ENCODE measurements around the gene GRAMD2B.
A peak's percentile ranks its signal among the peaks of the same experiment; 100 is the strongest.
"Not testable (repeated sequence)": the region's sequence is repeated elsewhere in the genome, so short reads cannot be mapped to it uniquely, and the experiment has no call there.

GRAMD2B gene

DNA sequence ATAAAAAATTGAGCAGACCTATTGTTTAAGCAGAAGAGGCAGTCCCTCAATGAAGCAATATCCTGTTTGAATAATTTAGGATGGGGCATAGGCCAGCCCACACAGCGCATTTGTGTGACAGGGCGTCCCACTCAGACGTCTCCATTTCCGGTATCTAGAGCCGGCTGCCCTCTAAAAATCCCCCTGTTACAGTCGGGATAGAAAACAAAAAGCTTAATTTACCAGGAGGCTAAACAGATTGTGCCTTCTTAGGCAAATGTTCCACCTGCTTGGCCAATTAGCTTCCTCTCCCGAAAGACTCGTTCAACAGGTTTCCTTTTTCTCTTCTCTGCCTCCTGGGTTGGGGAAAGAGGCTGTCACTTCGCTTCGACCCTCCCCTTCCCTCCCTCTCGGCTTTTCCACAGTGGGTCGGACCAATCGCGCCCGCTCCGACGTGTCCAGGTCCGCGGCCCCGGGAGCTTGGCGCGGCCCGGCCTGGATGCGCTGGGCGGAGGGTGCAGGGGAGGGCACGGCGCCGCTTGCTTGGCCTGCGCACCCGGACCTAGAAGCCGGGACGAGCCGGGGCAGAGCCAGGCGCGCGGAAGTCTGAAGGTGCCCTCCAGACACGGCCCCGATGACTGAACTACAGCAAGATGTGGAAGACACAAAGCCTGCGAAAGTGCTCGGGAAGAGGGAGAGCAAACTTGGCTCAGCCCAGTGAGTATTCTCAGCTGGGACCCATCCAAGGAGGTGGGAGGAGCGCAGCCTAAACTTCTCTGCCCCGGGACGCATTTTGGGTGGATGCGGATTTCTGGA lies at the start of gene GRAMD2B:
TSS of gene GRAMD2B (plus strand) at position 416 of the 795 bp plus-strand sequence. CDS start at position 614, 198 bp downstream.
- peak; percentile 74 to 87 for DNase-seq

DNA sequence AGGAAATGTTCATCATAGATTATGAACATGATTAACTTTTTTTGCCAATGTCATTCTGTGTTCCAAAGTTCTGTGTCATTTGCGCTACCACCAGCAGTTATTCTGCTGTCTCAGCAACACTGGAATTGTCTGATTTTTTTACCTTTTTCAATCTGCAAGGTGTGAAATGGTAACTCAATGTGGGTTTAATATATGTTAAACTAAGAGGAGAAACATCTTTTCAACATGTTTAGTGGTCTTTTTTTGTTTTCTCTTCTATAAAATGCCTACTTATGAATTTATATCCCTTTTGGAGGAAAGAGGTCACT lies 49.1 kb upstream of the GRAMD2B start:
- DNase-seq = no peak

GRCh38 chr5:126376443-126376842 lies 46.8 kb upstream of the GRAMD2B start:
- no peak for DNase-seq

DNA sequence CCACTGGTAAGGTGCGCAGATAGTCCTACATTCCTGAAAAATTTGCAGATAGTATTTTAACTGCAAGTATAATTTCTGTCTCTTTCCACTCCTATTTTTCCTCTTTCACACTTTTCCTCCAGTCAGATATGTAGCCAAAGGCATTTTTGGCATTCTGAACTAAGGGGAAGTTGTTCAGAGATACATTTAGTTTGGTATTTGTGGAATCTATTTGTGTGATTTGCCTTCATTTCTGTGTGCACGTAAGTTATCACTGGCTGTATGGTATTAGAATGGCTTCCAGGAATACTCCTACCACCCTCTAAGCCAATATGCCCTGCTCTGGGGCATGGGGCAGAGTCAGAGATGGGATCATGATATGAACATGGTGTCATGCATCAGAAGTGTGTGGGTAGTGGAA lies 45.8 kb upstream of the GRAMD2B start:
- no peak for DNase-seq

DNA sequence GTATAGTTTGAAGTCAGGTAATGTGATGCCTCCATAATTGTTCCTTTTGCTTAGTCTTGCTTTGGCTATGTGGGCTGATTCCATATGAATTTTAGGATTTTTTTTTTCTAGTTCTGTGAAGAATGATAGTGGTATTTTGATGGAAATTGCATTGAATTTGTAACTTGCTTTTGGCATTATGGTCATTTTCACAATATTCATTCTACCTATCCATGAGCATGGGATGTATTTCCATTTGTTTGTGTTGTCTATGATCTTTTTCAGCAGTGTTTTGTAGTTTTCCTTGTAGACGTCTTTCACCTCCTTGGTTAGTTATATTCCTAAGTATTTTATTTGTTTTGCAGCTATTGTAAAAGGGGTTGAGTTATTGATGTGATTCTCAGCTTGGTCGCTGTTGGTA lies 42.9 kb upstream of the GRAMD2B start:
- not testable (repeated sequence) for DNase-seq

DNA sequence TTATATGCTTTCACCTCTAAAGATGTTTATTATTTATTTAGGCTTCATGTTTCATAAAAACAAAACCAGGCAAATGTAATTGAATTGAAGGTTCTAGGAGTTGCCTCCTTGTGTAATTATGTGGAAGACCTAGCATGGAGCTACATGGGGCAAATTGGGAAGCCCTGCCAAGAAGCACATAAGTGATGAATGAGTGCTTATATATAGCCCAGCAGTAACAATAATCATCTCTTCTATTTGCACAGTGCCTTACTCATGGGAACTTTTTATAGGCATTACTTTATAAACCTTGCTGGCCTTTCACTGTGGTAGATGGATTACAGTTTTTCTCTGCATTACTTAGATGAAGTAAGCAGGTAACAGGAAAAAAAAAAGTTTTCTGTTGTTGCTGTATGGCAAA lies 40.0 kb upstream of the GRAMD2B start:
- DNase-seq = no peak

DNA sequence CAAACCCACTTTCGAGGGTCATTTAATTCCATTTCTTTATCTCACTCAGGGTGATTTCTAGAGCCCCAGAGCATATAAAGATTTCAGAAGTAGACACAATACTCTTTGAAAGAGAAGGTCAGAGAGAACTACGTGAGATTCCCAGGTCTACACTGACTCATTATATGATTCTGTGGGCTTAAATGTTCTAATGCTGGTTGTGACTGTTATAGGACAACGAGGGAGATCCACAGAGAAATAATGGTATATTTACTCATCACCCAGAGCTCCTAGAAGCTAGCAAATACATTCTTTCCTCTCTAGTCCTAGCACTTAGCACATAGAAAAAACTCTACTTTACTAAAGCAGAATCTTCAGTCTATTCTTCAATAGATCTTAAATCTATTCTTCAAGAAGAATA lies 39.4 kb upstream of the GRAMD2B start:
- DNase-seq = no peak

DNA sequence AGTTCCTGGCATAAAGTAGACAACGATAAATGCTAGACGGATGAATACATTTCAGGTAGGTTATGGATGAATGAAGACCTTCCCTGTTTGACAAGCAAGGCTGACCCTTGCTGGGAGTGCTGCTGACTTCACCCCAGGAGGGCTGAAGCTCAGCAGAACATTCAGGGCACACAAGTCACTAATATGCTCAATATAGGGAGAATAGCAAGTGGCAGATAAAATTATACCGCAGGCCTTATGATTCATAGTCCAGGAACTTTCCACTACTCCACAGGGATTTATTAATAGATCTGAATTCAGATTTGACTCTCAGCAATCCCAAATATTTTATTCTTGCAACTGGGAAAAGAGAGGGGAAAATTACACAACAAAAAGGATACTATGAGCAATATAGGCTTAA lies 38.2 kb upstream of the GRAMD2B start:
- DNase-seq = no peak

GRCh38 chr5:126385524-126386502 lies 37.4 kb upstream of the GRAMD2B start:
- no peak for DNase-seq

DNA sequence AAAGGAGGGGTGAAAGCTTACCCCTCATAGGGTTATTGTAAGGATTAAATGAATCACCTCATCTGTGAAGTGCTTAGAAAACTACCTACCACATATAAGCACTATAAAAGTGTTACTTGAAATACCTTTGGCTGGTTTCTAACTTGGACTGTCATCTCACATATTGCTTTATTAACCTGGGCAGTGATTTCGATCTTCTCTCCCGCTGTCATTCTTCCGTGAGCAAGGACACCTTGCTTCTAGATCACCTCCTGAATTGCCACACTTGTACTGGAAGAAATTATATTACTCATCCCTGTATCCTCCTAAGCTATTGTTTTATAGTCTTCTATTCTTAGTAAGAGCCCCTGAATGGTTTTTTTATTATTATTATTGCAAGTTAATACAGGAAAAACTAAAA lies 34.0 kb upstream of the GRAMD2B start:
- DNase-seq = no peak

GRCh38 chr5:126390051-126390450 lies 33.2 kb upstream of the GRAMD2B start:
- no peak for DNase-seq

DNA sequence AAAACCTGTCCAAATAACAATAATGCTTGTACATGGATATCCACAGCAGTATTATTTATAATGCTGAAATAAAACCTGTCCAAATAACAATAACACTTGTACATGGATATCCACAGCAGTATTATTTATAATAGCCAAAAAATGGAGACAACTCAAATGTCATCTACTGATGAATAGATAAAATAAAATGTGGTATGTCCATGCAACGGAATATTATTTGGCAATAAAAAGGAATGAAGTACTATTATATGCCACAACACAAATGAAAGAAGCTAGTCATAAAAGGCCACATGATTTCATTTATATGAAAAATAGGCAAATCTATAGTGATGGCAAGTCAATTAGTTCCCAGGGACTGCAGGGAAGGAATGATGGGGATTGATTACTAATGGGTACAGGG lies 31.8 kb upstream of the GRAMD2B start:
- no peak for DNase-seq

GRCh38 chr5:126394211-126394788 lies 28.9 kb upstream of the GRAMD2B start:
- DNase-seq = no peak

DNA sequence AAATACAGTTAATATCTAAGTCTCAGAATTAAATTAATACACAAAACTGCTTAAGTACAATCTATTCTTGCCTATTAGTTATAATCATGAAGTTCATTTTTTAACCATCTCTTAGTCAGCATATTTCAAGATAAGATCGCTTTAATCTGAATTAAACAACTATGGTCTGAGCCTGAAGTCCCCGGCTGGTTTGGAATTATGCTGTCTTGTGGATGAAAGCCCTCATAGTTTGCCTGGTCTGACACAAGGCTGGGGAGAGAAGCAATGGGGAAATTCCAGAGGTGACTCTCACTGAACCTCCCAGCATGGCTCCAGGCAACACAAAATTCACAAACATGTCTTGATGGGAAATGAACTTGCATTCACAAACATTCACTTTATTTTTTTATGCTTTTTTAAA lies 28.0 kb upstream of the GRAMD2B start:
- no peak for DNase-seq

- no peak for DNase-seq
Measured at GRCh38 chr5:126395605-126396004, 27.6 kb upstream of the GRAMD2B start.

DNA sequence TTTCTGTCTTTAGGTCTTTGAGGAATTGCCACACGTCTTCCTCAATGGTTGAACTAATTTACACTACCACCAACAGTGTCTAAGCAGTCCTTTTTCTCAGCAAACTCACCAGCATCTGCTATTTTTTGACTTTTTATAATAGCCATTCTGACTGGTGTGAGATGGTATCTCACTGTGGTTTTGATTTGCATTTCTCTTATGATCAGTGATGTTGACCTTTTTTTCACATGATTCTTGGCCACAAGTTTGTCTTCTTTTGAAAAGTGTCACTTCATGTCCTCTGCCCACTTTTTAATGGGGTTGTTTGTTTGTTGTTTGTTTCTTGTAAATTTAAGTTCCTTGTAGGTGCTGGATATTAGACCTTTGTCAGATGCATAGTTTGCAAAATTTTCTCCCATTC lies 26.5 kb upstream of the GRAMD2B start:
- DNase-seq = not testable (repeated sequence)

DNA sequence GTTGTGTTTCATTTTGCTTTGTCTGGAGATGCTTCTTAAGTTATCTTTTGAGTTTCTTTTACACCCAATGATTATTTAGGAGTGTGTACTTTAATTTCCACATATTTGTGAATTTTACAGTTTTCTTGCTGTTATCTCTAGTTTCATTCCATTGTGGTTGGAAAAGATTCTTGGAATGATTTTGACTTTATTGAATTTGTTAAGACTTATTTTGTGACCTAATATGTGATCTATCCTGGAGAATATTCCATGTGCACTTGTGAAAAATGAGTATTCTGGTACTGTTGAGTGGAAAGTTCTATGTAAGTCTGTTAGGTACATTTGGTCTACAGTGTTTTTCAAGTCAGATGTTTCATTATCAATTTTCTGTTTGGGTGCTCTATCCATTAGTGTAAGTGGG lies 24.4 kb upstream of the GRAMD2B start:
- DNase-seq = no peak

- no peak for DNase-seq
Measured at GRCh38 chr5:126400621-126401251, 22.5 kb upstream of the GRAMD2B start.

- DNase-seq = no peak
Measured at GRCh38 chr5:126402621-126403555, 20.3 kb upstream of the GRAMD2B start.

- no peak for DNase-seq
Measured at GRCh38 chr5:126403876-126404275, 19.3 kb upstream of the GRAMD2B start.

DNA sequence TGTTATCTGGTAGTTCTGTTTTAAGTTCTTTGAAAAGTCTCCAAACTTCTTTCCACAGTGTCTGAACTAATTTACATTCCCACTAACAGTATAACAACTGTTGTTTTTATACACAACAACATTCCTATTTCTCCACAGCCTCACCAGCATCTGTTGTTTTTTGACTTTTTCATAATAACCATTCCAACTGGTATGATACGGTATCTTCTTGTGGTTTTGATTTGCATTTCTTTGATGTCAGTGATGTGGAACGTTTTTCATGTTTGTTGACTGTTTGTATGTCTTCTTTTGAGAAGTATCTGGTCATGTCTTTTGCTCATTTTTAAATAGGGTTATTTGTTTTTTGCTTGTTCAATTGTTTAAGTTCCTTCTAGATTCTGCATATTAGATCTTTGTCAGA lies 12.6 kb upstream of the GRAMD2B start:
- peak in 1 of 2 experiments; percentile 9 for DNase-seq

- no peak for DNase-seq
Measured at GRCh38 chr5:126413856-126414255, 9.4 kb upstream of the GRAMD2B start.
